Sigmoid colon (tissue), 7 donors: ENCODE data around the gene PCSK5. TPM values are rescaled to one million over a fixed set of nuclear protein-coding genes. Genes with fewer than 3 reads are reported as not detected.

Experiments
- DNase-seq: peaks from one replicate; pipeline ENCODE4 v3.0.0-alpha.2; 2019
- H3K27ac ChIP-seq, 4 donors: fragments of 200-600 bp; sonication (generic); one replicate each; pipeline ENCODE4 v1.5.1; 2016 to 2019; ENCODE audit warnings: mild to moderate bottlenecking in 1 of 4
- H3K27me3 ChIP-seq, 3 donors: fragments of 200-600 bp; sonication (generic); one replicate each; pipeline ENCODE4 v1.5.1; 2019; ENCODE audit warnings: mild to moderate bottlenecking in 1 of 3
- H3K36me3 ChIP-seq, 4 donors: fragments of 200-600 bp; sonication (generic); one replicate each; pipeline ENCODE4 v1.5.1; 2016 to 2019
- H3K4me1 ChIP-seq, 4 donors: fragments of 200-600 bp; sonication (generic); one replicate each; pipeline ENCODE4 v1.5.1; 2017 to 2019
- H3K4me3 ChIP-seq, 4 donors: fragments of 200-600 bp; sonication (generic); one replicate each; pipeline ENCODE4 v1.5.1; 2017 to 2019; ENCODE audit warnings: mild to moderate bottlenecking in 2 of 4, moderate library complexity in 1 of 4
- H3K9me3 ChIP-seq, 4 donors: fragments of 200-600 bp in 3 of 4; sonication (generic) in 3 of 4; one replicate each; pipeline versions ENCODE4 v1.5.1 to v1.6.1; 2013 to 2019
- EP300 ChIP-seq, 4 donors: sonication (generic); formaldehyde crosslinking; IDR thresholded peaks; one replicate each; pipeline ENCODE4 v1.6.1; 2017; ENCODE audit warnings: antibody characterized with exemption in 4 of 4
- POLR2A ChIP-seq, 2 donors: fragments of 450-650 bp; IDR thresholded peaks; one replicate each; pipeline ENCODE4 v1.6.1; 2016; ENCODE audit warnings: antibody characterized with exemption in 2 of 2, mild to moderate bottlenecking in 2 of 2, moderate library complexity in 2 of 2
- POLR2AphosphoS5 ChIP-seq, 4 donors: sonication (generic); formaldehyde crosslinking; IDR thresholded peaks; one replicate each; pipeline ENCODE4 v1.6.1; 2017; ENCODE audit warnings: antibody characterized with exemption in 4 of 4
- WGBS, 2 donors: extraction: QIAGEN DNeasy Blood & Tissue Kit; methylation state at CpG; one replicate each; pipeline ENCODE4 v1.1.7; 2013; 5-methylcytosine and 5-hydroxymethylcytosine counted together
- intact Hi-C: fragments of 100-400 bp; cut with DNase I; formaldehyde crosslinking; loops from one replicate; pipeline ENCODE4 v1.15.1; 2023
- polyA plus RNA-seq, 3 donors: library from polyadenylated mRNA; stranded (reverse); fragments of 200-250 nt; gene quantifications; one replicate each; pipeline ENCODE4 v1.2.3, GENCODE V29; 2013
- total RNA-seq, 4 donors: library from RNA; depleted of rRNA; stranded (reverse); fragments of >200 nt; gene quantifications; one replicate each; pipeline ENCODE4 v1.1.0, GENCODE V29; 2016
- TF ChIP-seq, protein P1 (sequence below), 4 experiments: fragments of 450-650 bp in 3 of 4; fragments of 200-600 bp in 1 of 4; IDR thresholded peaks; one replicate each; pipeline ENCODE4 v1.5.1; 2016 to 2019; ENCODE audit warnings: antibody characterized with exemption in 4 of 4, mild to moderate bottlenecking in 3 of 4, moderate library complexity in 2 of 4
- donor health status: healthy with polysubstance abuse.
- donor health status: Bipolar disorder and iron deficiency.
- donor health status: healthy.

PCSK5 gene
- total and polyA plus RNA-seq, 7 donors = 2.4 to 23.5 (median 8.4) TPM

DNA sequence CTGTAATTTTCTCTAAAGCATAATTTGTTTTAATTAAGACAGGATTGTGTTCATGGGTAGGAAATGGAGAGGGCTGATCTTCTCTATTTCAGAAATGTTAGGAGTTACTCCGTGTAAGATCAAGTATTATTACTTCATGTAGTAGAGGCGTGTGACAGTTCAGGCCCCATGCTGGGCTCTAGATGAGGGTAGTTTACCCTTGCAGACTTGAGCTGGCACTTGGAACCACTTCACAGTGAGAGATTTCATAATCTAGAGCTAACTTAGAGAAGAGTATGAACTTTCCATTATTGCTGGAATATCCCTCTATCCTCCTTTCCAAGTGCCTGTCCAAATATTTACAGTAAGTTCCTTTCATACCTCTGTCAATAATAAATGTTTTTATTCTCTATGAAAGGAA is 195.1 kb downstream of the PCSK5 start:
- Histone ChIP-seq H3K27me3 (no peaks in the 10 kb centered on the region), H3K27ac (no peak overlapping the region), H3K9me3 (no peaks in the 10 kb centered on the region), H3K4me3 (no peak overlapping the region), H3K4me1 (peaks cover 0 to 25% (median 12%) of the 10 kb centered on the region in 4 donors), H3K36me3 (no peaks in the 10 kb centered on the region)
- 92 to 95% methylated on average over 2 of the region's 2 CpGs for WGBS, 2 donors
- DNase-seq = no peak
- intact Hi-C loops = no loop called here
- TF ChIP-seq POLR2AphosphoS5 (IDR thresholded peaks at IDR 0.05) (no peak), POLR2A (IDR thresholded peaks at IDR 0.05) (no peak), EP300 (IDR thresholded peaks at IDR 0.05) (no peak)
- TF ChIP-seq, protein P1, sequence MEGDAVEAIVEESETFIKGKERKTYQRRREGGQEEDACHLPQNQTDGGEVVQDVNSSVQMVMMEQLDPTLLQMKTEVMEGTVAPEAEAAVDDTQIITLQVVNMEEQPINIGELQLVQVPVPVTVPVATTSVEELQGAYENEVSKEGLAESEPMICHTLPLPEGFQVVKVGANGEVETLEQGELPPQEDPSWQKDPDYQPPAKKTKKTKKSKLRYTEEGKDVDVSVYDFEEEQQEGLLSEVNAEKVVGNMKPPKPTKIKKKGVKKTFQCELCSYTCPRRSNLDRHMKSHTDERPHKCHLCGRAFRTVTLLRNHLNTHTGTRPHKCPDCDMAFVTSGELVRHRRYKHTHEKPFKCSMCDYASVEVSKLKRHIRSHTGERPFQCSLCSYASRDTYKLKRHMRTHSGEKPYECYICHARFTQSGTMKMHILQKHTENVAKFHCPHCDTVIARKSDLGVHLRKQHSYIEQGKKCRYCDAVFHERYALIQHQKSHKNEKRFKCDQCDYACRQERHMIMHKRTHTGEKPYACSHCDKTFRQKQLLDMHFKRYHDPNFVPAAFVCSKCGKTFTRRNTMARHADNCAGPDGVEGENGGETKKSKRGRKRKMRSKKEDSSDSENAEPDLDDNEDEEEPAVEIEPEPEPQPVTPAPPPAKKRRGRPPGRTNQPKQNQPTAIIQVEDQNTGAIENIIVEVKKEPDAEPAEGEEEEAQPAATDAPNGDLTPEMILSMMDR (IDR thresholded peaks at IDR 0.05) = no peak

- Histone ChIP-seq H3K36me3 (no peaks in the 10 kb centered on the region), H3K27me3 (no peaks in the 10 kb centered on the region), H3K4me3 (no peak overlapping the region), H3K4me1 (peaks cover 0 to 23% (median 12%) of the 10 kb centered on the region in 4 donors), H3K27ac (no peak overlapping the region), H3K9me3 (no peaks in the 10 kb centered on the region)
- DNase-seq = no peak
- intact Hi-C loops = no loop called here
- 89 to 93% methylated on average over 1 of the region's 1 CpG for WGBS, 2 donors
- TF ChIP-seq, protein P1 (IDR thresholded peaks at IDR 0.05) = no peak
- TF ChIP-seq POLR2A (IDR thresholded peaks at IDR 0.05) (no peak), EP300 (IDR thresholded peaks at IDR 0.05) (no peak), POLR2AphosphoS5 (IDR thresholded peaks at IDR 0.05) (no peak)
These were observed 196.1 kb downstream of the PCSK5 start for GRCh38 chr9:76086539-76086938.

GRCh38 chr9:76087976-76088375 is 197.5 kb downstream of the PCSK5 start:
- H3K4me3 ChIP-seq = no peak overlapping the region
- H3K4me1 ChIP-seq = peaks cover 0 to 13% (median 10%) of the 10 kb centered on the region in 4 donors
- H3K36me3 ChIP-seq = no peaks in the 10 kb centered on the region
- intact Hi-C loops = no loop called here
- no peaks in the 10 kb centered on the region for H3K9me3 ChIP-seq
- WGBS, 2 donors = 98 to 100% methylated on average over 1 of the region's 1 CpG
- DNase-seq = no peak
- TF ChIP-seq POLR2AphosphoS5 (IDR thresholded peaks at IDR 0.05) (no peak), POLR2A (IDR thresholded peaks at IDR 0.05) (no peak), EP300 (IDR thresholded peaks at IDR 0.05) (no peak)
- TF ChIP-seq, protein P1 (IDR thresholded peaks at IDR 0.05) = no peak
- no peaks in the 10 kb centered on the region for H3K27me3 ChIP-seq
- H3K27ac ChIP-seq = no peak overlapping the region

DNA sequence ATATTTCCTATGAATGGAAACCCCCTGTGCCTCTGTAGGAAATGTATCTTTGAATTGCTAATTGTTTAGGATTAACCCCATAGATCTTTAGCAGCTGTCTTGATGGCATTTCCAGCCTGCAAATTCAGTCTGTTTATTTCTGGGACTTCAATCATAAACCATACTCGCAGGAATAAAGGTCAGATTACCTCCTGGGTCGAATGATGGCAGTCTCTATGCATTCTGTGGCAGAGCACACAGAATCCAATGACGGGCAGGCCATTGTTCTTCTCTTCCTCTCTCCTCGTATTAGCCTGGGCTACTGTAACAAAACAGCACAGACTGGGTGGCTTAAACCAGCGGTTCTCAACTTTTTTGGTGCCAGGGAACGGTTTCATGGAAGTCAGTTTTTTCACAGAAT is 199.9 kb downstream of the PCSK5 start:
- Histone ChIP-seq H3K4me3 (no peak overlapping the region), H3K9me3 (no peaks in the 10 kb centered on the region), H3K27me3 (no peaks in the 10 kb centered on the region), H3K27ac (no peak overlapping the region), H3K36me3 (no peaks in the 10 kb centered on the region), H3K4me1 (peaks cover 0 to 10% (median 8%) of the 10 kb centered on the region in 4 donors)
- 55 to 77% methylated on average over 6 of the region's 6 CpGs for WGBS, 2 donors
- intact Hi-C loops = no loop called here
- TF ChIP-seq, protein P1 (IDR thresholded peaks at IDR 0.05) = no peak
- TF ChIP-seq POLR2A (IDR thresholded peaks at IDR 0.05) (no peak), EP300 (IDR thresholded peaks at IDR 0.05) (no peak), POLR2AphosphoS5 (IDR thresholded peaks at IDR 0.05) (no peak)
- DNase-seq = no peak

DNA sequence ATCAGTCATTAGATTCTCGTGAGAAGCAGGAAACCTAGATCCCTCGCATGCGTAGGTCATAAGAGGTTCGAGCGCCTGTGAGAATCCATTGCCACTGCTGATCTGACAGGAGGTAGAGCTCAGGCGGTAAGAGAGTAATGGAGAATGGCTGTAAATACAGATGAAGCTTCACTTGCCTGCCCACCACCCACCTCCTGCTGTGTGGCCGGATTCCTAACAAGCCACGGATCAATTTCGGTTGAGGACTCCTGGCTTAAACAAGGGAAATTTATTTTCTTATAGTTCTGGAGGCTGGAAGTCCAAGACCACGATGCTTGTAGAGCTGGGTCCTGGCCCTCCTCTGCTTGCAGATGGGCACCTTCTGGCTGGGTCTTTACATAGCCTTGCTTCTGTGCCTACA is 200.4 kb downstream of the PCSK5 start:
- Histone ChIP-seq H3K27me3 (no peaks in the 10 kb centered on the region), H3K27ac (no peak overlapping the region), H3K36me3 (peaks cover 0 to 5% (median 0%) of the 10 kb centered on the region in 4 donors), H3K4me1 (peaks cover 0 to 4% (median 3%) of the 10 kb centered on the region in 4 donors), H3K9me3 (no peaks in the 10 kb centered on the region), H3K4me3 (no peak overlapping the region)
- intact Hi-C loops = no loop called here
- 90 to 93% methylated on average over 10 of the region's 10 CpGs for WGBS, 2 donors
- DNase-seq = no peak
- TF ChIP-seq POLR2A (IDR thresholded peaks at IDR 0.05) (no peak), POLR2AphosphoS5 (IDR thresholded peaks at IDR 0.05) (no peak), EP300 (IDR thresholded peaks at IDR 0.05) (no peak)
- TF ChIP-seq, protein P1 (IDR thresholded peaks at IDR 0.05) = no peak
